K562 (cell line): ENCODE data around the gene MRPL58. TPM values are rescaled to one million over a fixed set of nuclear protein-coding genes. Genes with fewer than 3 reads are reported as not detected.

Experiments used
- ARNT ChIP-seq, 2 experiments: fragments of 450-650 bp; IDR thresholded peaks; 2 replicates each; pipeline ENCODE4 v1.6.1; 2016; ENCODE audit warnings: mild to moderate bottlenecking in 1 of 2
- EWSR1 ChIP-seq: fragments of 450-650 bp; IDR thresholded peaks from 2 replicates; pipeline ENCODE4 v1.6.1; 2018; ENCODE audit warnings: borderline replicate concordance, mild to moderate bottlenecking, low read depth, moderate library complexity; ENCODE audit not compliant: partially characterized antibody
- FOXP1 ChIP-seq: sonication (generic); formaldehyde crosslinking; IDR thresholded peaks from 2 replicates; pipeline ENCODE4 v1.8.0; 2022; ENCODE audit warnings: mild to moderate bottlenecking, missing genetic modification reagents
- HDAC2 ChIP-seq: fragments of 450-650 bp; IDR thresholded peaks from 2 replicates; pipeline ENCODE4 v1.6.1; 2016; ENCODE audit warnings: mild to moderate bottlenecking
- PTRF ChIP-seq: fragments of 450-650 bp; IDR thresholded peaks from 2 replicates; pipeline ENCODE4 v1.6.1; 2016; ENCODE audit warnings: mild to moderate bottlenecking, missing genetic modification characterization, missing compliant biosample characterization
- SIX5 ChIP-seq, 2 experiments: IDR thresholded peaks; 2 replicates each; pipeline ENCODE4 v1.6.1; 2011; ENCODE audit warnings: low read length in 2 of 2, borderline replicate concordance in 1 of 2, low read depth in 1 of 2, mild to moderate bottlenecking in 1 of 2, moderate library complexity in 1 of 2; ENCODE audit not compliant: insufficient read depth in 1 of 2
- SNRNP70 ChIP-seq: fragments of 200-400 bp; formaldehyde crosslinking; optimal IDR thresholded peaks from 2 replicates; pipeline ENCODE3; 2017; ENCODE audit warnings: low read depth, low read length
- TEAD4 ChIP-seq, 2 experiments: sonication (generic) in 1 of 2; formaldehyde crosslinking in 1 of 2; IDR thresholded peaks; 2 replicates each; pipeline versions ENCODE4 v1.6.1 to v1.8.0; 2012 to 2022; ENCODE audit warnings: borderline replicate concordance in 1 of 2, inconsistent platforms in 1 of 2, low read length in 1 of 2, mild to moderate bottlenecking in 1 of 2, missing genetic modification reagents in 1 of 2
- ZNF184 ChIP-seq: sonication (generic); formaldehyde crosslinking; IDR thresholded peaks from 2 replicates; pipeline ENCODE4 v1.5.0; 2020; ENCODE audit warnings: missing genetic modification reagents
- ZNF24 ChIP-seq: fragments of 450-650 bp; IDR thresholded peaks from 2 replicates; pipeline ENCODE4 v1.6.1; 2016
- ZNF445 ChIP-seq: fragments of 250-450 bp; sonication (Bioruptor Pico); IDR thresholded peaks from 2 replicates; pipeline ENCODE4 v1.4.0; 2020; ENCODE audit warnings: low read depth, mild to moderate bottlenecking, moderate library complexity
- polyA plus RNA-seq, 8 experiments: library from polyadenylated mRNA; depleted of rRNA in 4 of 8; stranded (reverse) in 5 of 8; unstranded in 3 of 8; fragments of >200 nt; fragmentation: Nextera tagmentation in 2 of 8; fragmentation: Illumina TruSeq in 1 of 8; extraction: Ambion mirVana in 2 of 8; extraction: Trizol in 1 of 8; gene quantifications; 2 replicates each; pipeline versions ENCODE4 v1.2.1 to v1.2.3, GENCODE V29; 2011 to 2014; ENCODE audit warnings: inconsistent platforms in 1 of 8, missing spikeins in 1 of 8
- total RNA-seq, 7 experiments: library from RNA; depleted of rRNA in 6 of 7; stranded (reverse); fragments of >200 nt in 6 of 7; fragmentation: Illumina TruSeq in 2 of 7; extraction: Trizol in 2 of 7; gene quantifications; 2 replicates each; pipeline versions ENCODE4 v1.2.1 to v1.2.3, GENCODE V29; 2011 to 2021; ENCODE audit warnings: low replicate concordance in 1 of 7
- TF ChIP-seq, protein P1 (sequence below): sonication (generic); formaldehyde crosslinking; IDR thresholded peaks from 2 replicates; pipeline ENCODE4 v1.8.0; 2022; ENCODE audit warnings: mild to moderate bottlenecking, missing genetic modification reagents
- TF ChIP-seq, protein P2 (sequence below), 2 experiments: fragments of 250-450 bp in 1 of 2; fragments of 450-650 bp in 1 of 2; sonication (Bioruptor Pico) in 1 of 2; IDR thresholded peaks; 2 replicates each; pipeline versions ENCODE4 v1.6.1 to v1.8.0; 2016 to 2021; ENCODE audit warnings: mild to moderate bottlenecking in 2 of 2, moderate library complexity in 2 of 2, missing compliant biosample characterization in 1 of 2, missing genetic modification characterization in 1 of 2
- TF ChIP-seq, protein P3 (sequence below): fragments of 250-450 bp; sonication (Bioruptor Pico); IDR thresholded peaks from 2 replicates; pipeline ENCODE4 v1.8.0; 2022; ENCODE audit warnings: moderate library complexity, mild to moderate bottlenecking, inconsistent platforms
- TF ChIP-seq, protein P4 (sequence below): conservative IDR thresholded peaks from 2 replicates; pipeline ENCODE4 v1.6.1; 2011; ENCODE audit warnings: low read depth, mild to moderate bottlenecking, low read length; ENCODE audit not compliant: control insufficient read depth
- TF ChIP-seq, protein P5 (sequence below), 2 experiments: fragments of 200-800 bp in 1 of 2; sonication (Bioruptor generic) in 1 of 2; sonication (generic) in 1 of 2; formaldehyde crosslinking in 1 of 2; IDR thresholded peaks in 1 of 2; conservative IDR thresholded peaks in 1 of 2; 2 replicates each; pipeline versions ENCODE4 v1.5.0 to v1.6.1; 2016 to 2020; ENCODE audit warnings: missing compliant biosample characterization in 1 of 2, missing genetic modification characterization in 1 of 2, missing genetic modification reagents in 1 of 2
- TF ChIP-seq, protein P6 (sequence below): fragments of 450-650 bp; IDR thresholded peaks from 2 replicates; pipeline ENCODE4 v1.6.1; 2016; ENCODE audit warnings: missing biosample characterization, missing genetic modification characterization

The MRPL58 gene
- total and polyA plus RNA-seq, 9 of the 15 experiments (the other 6 are each of a cell fraction or from before 2014, with no cell fraction given) = 30.8 to 107 (median 72.4) TPM

DNA sequence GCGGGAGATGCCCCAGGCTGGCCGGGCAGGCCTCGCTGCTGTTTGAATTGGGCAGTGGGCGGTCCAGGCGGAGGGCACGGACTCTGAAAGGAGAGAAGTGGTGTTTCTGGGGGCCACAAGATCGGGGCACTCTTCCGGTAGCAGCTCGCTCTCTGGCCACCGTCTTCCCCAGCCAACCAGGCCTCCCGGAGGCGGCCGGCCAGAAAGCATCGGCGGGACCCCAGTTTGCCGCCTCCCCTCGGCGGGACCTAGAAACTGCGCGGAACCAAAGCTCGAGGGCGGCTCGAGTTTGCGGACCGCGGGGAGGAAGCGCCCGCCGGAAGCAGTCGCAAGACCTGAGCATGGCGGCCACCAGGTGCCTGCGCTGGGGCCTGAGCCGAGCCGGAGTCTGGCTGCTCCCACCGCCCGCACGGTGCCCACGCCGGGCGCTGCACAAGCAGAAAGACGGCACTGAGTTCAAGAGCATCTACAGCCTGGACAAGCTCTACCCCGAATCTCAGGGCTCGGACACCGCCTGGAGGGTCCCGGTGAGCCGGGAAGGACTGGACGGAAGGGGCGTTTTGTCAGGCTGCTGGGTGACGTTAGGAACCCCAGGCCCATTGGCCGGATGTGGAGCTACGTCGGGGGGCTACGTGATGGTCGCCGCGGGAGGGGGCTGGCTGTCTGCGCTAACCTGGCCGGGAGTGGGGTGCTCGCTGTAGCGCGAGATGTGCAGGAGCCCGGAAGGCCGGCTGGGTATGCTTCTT, at the start of gene MRPL58 (continued):
- TF ChIP-seq, protein P1, sequence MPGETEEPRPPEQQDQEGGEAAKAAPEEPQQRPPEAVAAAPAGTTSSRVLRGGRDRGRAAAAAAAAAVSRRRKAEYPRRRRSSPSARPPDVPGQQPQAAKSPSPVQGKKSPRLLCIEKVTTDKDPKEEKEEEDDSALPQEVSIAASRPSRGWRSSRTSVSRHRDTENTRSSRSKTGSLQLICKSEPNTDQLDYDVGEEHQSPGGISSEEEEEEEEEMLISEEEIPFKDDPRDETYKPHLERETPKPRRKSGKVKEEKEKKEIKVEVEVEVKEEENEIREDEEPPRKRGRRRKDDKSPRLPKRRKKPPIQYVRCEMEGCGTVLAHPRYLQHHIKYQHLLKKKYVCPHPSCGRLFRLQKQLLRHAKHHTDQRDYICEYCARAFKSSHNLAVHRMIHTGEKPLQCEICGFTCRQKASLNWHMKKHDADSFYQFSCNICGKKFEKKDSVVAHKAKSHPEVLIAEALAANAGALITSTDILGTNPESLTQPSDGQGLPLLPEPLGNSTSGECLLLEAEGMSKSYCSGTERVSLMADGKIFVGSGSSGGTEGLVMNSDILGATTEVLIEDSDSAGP (CRISPR knock-in tag) = 0 out of 2 replicates have a peak, but pooled peaks have one; percentile 12
- TF ChIP-seq ZNF24 = peak; percentile 54
- TF ChIP-seq, protein P2, sequence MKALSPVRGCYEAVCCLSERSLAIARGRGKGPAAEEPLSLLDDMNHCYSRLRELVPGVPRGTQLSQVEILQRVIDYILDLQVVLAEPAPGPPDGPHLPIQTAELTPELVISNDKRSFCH (CRISPR knock-in tag; IDR thresholded peaks at IDR 0.05) = no peak
- TF ChIP-seq, protein P2 (tag; IDR thresholded peaks at IDR 0.05) = peak; percentile 68; the same call in 1 of the 2 replicates
- no peak for TF ChIP-seq SNRNP70
- TF ChIP-seq EWSR1 = no peak
- TF ChIP-seq SIX5 (IDR thresholded peaks at IDR 0.05; ENCODE audit: borderline replicate concordance in 1 of 2, insufficient read depth in 1 of 2, low read depth in 1 of 2, low read length in 2 of 2) = peak; percentile 30 to 47; a peak in 3 of 4 replicates
- TF ChIP-seq FOXP1 (CRISPR knock-in tag) = peak; percentile 87
- TF ChIP-seq, protein P3, sequence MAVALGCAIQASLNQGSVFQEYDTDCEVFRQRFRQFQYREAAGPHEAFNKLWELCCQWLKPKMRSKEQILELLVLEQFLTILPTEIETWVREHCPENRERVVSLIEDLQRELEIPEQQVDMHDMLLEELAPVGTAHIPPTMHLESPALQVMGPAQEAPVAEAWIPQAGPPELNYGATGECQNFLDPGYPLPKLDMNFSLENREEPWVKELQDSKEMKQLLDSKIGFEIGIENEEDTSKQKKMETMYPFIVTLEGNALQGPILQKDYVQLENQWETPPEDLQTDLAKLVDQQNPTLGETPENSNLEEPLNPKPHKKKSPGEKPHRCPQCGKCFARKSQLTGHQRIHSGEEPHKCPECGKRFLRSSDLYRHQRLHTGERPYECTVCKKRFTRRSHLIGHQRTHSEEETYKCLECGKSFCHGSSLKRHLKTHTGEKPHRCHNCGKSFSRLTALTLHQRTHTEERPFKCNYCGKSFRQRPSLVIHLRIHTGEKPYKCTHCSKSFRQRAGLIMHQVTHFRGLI (CRISPR knock-in tag) = no peak
- TF ChIP-seq, protein P4, sequence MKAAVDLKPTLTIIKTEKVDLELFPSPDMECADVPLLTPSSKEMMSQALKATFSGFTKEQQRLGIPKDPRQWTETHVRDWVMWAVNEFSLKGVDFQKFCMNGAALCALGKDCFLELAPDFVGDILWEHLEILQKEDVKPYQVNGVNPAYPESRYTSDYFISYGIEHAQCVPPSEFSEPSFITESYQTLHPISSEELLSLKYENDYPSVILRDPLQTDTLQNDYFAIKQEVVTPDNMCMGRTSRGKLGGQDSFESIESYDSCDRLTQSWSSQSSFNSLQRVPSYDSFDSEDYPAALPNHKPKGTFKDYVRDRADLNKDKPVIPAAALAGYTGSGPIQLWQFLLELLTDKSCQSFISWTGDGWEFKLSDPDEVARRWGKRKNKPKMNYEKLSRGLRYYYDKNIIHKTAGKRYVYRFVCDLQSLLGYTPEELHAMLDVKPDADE = peak; percentile 90
- 0 out of 2 replicates have a peak, but pooled peaks have one; percentile 34 for TF ChIP-seq HDAC2
- no peak for TF ChIP-seq PTRF (tag)
- TF ChIP-seq, protein P5, sequence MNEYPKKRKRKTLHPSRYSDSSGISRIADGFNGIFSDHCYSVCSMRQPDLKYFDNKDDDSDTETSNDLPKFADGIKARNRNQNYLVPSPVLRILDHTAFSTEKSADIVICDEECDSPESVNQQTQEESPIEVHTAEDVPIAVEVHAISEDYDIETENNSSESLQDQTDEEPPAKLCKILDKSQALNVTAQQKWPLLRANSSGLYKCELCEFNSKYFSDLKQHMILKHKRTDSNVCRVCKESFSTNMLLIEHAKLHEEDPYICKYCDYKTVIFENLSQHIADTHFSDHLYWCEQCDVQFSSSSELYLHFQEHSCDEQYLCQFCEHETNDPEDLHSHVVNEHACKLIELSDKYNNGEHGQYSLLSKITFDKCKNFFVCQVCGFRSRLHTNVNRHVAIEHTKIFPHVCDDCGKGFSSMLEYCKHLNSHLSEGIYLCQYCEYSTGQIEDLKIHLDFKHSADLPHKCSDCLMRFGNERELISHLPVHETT (CRISPR knock-in tag; conservative IDR thresholded peaks at IDR 0.05 in 1 of 2, IDR thresholded peaks at IDR 0.05 in 1 of 2) = peak in 1 of 2 experiments; percentile 49; a peak in 1 of 4 replicates
- TF ChIP-seq, protein P6, sequence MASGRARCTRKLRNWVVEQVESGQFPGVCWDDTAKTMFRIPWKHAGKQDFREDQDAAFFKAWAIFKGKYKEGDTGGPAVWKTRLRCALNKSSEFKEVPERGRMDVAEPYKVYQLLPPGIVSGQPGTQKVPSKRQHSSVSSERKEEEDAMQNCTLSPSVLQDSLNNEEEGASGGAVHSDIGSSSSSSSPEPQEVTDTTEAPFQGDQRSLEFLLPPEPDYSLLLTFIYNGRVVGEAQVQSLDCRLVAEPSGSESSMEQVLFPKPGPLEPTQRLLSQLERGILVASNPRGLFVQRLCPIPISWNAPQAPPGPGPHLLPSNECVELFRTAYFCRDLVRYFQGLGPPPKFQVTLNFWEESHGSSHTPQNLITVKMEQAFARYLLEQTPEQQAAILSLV (tag) = no peak
- no peak for TF ChIP-seq ARNT (IDR thresholded peaks at IDR 0.05)
- TF ChIP-seq ZNF445 = no peak
- TF ChIP-seq TEAD4 (IDR thresholded peaks at IDR 0.05; ENCODE audit: low read length) = no peak
- no peak for TF ChIP-seq TEAD4 (CRISPR knock-in tag; IDR thresholded peaks at IDR 0.05; ENCODE audit: borderline replicate concordance)
- no peak for TF ChIP-seq ZNF184 (CRISPR knock-in tag)
